Measurements from ENCODE around the gene MEIOB. TPM values are rescaled to one million over a fixed set of nuclear protein-coding genes. Genes with fewer than 3 reads are reported as not detected.

MEIOB gene
- total RNA-seq, 1 donor from 2014 or later = 3.7 TPM

DNA sequence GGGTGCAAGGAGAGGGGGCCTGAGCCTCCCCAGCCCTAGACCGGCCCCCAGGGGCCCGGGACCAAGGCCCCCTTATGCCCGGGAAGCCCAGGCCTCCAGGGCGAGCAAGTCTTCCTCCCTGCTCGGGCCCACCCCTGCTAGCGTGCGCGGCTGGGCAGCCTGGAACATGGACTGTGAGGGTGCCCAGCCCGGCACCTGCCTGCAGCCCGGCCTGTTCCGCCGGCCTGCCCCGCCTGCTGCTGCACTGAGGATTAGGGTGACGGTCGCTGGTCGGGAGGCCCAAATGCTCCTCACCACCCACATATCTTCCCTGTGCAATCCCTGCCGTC lies 40.2 kb upstream of the MEIOB start:
- Histone ChIP-seq H3K9ac (no peak overlapping the region), H2AFZ (replicated peaks) (no peak overlapping the region), H4K20me1 (ENCODE audit: low read depth) (peaks cover 5% of the 10 kb centered on the region), H3K27me3 (peaks cover 18% of the 10 kb centered on the region), H3K9me3 (ENCODE audit: low read depth) (no peaks in the 10 kb centered on the region), H3K4me1 (peaks cover 33% of the 10 kb centered on the region), H3K4me3 (no peak overlapping the region), H3F3A (ENCODE audit: low read depth) (peaks cover 10% of the 10 kb centered on the region), H3K27ac (no peak overlapping the region), H3K4me2 (no peak overlapping the region), H3K79me2 (ENCODE audit: low read depth) (no peaks in the 10 kb centered on the region), H3K36me3 (no peaks in the 10 kb centered on the region)
- no peak overlapping the region for H3K4me3 Mint-ChIP-seq
- no peaks in the 10 kb centered on the region for H3K36me3 Mint-ChIP-seq
- TF ChIP-seq, protein P1, sequence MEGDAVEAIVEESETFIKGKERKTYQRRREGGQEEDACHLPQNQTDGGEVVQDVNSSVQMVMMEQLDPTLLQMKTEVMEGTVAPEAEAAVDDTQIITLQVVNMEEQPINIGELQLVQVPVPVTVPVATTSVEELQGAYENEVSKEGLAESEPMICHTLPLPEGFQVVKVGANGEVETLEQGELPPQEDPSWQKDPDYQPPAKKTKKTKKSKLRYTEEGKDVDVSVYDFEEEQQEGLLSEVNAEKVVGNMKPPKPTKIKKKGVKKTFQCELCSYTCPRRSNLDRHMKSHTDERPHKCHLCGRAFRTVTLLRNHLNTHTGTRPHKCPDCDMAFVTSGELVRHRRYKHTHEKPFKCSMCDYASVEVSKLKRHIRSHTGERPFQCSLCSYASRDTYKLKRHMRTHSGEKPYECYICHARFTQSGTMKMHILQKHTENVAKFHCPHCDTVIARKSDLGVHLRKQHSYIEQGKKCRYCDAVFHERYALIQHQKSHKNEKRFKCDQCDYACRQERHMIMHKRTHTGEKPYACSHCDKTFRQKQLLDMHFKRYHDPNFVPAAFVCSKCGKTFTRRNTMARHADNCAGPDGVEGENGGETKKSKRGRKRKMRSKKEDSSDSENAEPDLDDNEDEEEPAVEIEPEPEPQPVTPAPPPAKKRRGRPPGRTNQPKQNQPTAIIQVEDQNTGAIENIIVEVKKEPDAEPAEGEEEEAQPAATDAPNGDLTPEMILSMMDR (IDR thresholded peaks at IDR 0.05) = no peak
- no peak for TF ChIP-seq EZH2 (IDR thresholded peaks at IDR 0.05)
- TF ChIP-seq EZH2phosphoT487 (IDR thresholded peaks at IDR 0.05) = no peak
- peaks cover 25% of the 10 kb centered on the region for H3K27me3 Mint-ChIP-seq (ENCODE audit: insufficient read depth, low read depth)
- peak; percentile 1 for DNase-seq (ENCODE audit: low spot score)
- H3K27ac Mint-ChIP-seq = no peak overlapping the region
- H3K4me1 Mint-ChIP-seq = peaks cover 9% of the 10 kb centered on the region
- H3K9me3 Mint-ChIP-seq = no peaks in the 10 kb centered on the region

DNA sequence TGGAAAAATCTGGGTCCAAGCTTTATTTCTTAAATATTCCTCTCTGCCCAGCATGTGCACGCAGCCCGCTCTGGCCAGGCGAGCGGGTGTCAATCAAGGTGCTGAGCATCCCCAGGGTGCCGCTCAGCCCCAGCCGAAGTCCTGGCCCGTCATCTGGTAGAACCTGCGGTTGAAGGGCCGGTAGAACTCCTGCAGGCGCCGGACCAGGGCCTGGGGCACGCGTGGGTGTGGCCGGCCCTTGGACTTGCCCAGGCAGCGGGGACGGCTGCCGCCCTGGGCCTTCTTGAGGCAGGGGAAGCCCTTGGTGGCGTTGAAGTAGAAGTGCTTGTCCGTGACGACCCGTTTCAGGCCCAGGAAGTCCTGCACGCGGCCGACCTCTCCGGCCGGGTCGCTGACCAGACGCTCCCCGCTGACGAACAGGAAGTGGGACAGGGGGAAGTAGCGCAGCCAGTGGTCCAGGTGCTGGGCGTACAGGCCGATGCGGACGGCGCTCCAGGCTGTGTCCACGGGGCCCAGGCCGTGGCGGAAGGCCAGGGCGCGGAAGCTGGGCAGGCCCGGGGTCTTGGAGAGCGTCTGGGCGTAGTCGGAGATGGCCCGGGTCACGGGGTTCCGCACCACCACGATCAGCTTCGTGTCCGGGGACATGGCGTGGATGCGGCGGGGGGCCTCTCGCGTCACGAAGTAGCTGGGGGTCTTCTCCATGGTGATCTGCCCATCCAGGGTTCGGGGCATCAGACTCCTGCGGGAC lies 39.7 kb upstream of the MEIOB start:
- Histone ChIP-seq H3K79me2 (ENCODE audit: low read depth) (no peaks in the 10 kb centered on the region), H3K4me2 (no peak overlapping the region), H3K27me3 (peaks cover 12% of the 10 kb centered on the region), H3K9ac (no peak overlapping the region), H3K27ac (no peak overlapping the region), H3K36me3 (no peaks in the 10 kb centered on the region), H2AFZ (replicated peaks) (no peak overlapping the region), H3K4me3 (no peak overlapping the region), H3K4me1 (peaks cover 27% of the 10 kb centered on the region), H3K9me3 (ENCODE audit: low read depth) (no peaks in the 10 kb centered on the region), H3F3A (ENCODE audit: low read depth) (peaks cover 4% of the 10 kb centered on the region), H4K20me1 (ENCODE audit: low read depth) (no peaks in the 10 kb centered on the region)
- TF ChIP-seq, protein P1 (IDR thresholded peaks at IDR 0.05) = no peak
- no peak for TF ChIP-seq EZH2phosphoT487 (IDR thresholded peaks at IDR 0.05)
- TF ChIP-seq EZH2 (IDR thresholded peaks at IDR 0.05) = no peak
- Mint-ChIP-seq H3K4me3 (no peak overlapping the region), H3K4me1 (peaks cover 6% of the 10 kb centered on the region), H3K36me3 (no peaks in the 10 kb centered on the region), H3K27ac (no peak overlapping the region), H3K9me3 (no peaks in the 10 kb centered on the region), H3K27me3 (ENCODE audit: insufficient read depth, low read depth) (peaks cover 20% of the 10 kb centered on the region)
- DNase-seq (ENCODE audit: low spot score) = peak; percentile 1

DNA sequence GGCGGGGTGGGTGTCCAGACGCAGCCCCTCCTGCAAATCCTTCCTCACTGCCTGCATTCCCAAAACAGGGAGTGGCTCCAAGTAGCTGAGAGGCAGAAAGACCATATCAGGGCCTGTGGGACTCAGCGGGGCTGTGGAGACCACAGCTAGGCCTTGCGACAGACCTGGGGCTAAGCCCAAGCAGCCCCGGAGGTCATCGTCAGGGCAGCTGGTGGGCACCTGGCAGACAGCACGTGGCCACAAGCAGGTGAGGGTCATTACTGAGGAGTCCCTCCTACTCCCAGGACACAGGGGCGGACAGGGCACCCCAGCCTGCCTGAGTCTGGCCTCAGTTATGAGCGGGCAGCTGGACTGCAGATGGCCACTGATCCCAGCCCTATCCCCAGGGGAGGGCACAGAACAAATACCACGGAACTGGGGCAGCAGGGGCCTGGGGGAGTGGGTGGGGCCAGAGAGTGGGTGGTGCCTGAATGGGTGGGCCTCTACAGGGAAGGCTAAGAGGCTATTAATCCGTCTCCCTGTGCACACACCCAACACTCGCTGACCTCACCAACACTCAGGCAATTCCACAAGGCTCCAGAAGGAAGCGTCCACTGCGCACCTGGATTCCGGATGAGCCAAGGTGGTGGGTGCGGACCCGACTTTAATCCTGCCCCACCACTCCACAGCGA lies 37.7 kb upstream of the MEIOB start:
- H3K36me3 Mint-ChIP-seq = no peaks in the 10 kb centered on the region

More for the DNA sequence above, 37.7 kb upstream of the MEIOB start:
- Histone ChIP-seq H3K27me3 (no peaks in the 10 kb centered on the region), H3K9me3 (ENCODE audit: low read depth) (no peaks in the 10 kb centered on the region), H3K27ac (no peak overlapping the region), H3K4me1 (peaks cover 17% of the 10 kb centered on the region), H4K20me1 (ENCODE audit: low read depth) (no peaks in the 10 kb centered on the region), H3K9ac (no peak overlapping the region), H3K4me3 (no peak overlapping the region), H3K79me2 (ENCODE audit: low read depth) (no peaks in the 10 kb centered on the region), H3F3A (ENCODE audit: low read depth) (no peaks in the 10 kb centered on the region), H3K4me2 (no peak overlapping the region), H2AFZ (replicated peaks) (no peak overlapping the region), H3K36me3 (no peaks in the 10 kb centered on the region)
- TF ChIP-seq EZH2 (IDR thresholded peaks at IDR 0.05) (no peak), EZH2phosphoT487 (IDR thresholded peaks at IDR 0.05) (no peak)
- TF ChIP-seq, protein P1 (IDR thresholded peaks at IDR 0.05) = no peak
- no peaks in the 10 kb centered on the region for H3K9me3 Mint-ChIP-seq
- no peak overlapping the region for H3K4me3 Mint-ChIP-seq
- H3K27me3 Mint-ChIP-seq (ENCODE audit: insufficient read depth, low read depth) = peaks cover 13% of the 10 kb centered on the region
- H3K4me1 Mint-ChIP-seq = peaks cover 4% of the 10 kb centered on the region
- DNase-seq (ENCODE audit: low spot score) = peak; percentile 8
- H3K27ac Mint-ChIP-seq = no peak overlapping the region
